HuH-7.5 (cell line): ENCODE data around the gene PSMA8.
"Not testable (repeated sequence)": the region's sequence is repeated elsewhere in the genome, so short reads cannot be mapped to it uniquely, and the experiment has no call there.

Source experiments
- DNase-seq: peaks from one replicate; pipeline ENCODE4 v3.0.0; 2011; ENCODE audit warnings: low spot score

PSMA8 gene

DNA sequence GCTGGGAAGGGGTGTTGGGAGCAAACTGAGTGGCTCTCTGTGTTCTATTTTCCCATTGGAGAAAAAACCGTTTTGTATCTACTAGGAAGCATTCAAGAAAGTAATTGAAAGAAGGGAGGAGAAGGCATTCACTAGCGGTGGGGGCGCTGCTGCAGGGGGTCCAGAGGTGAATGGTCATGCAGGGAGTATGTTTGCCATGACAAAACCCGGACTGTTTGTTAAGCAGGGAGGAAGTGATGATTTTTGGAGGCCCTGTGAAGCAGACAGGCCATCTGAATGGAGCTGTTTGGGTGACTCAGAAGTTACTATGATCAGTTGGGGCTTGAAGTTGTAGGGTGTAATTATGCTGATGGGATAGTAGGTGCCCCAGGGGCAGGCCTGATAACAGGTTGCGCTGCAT lies 99.5 kb downstream of the PSMA8 start:
- DNase-seq: no peak

DNA sequence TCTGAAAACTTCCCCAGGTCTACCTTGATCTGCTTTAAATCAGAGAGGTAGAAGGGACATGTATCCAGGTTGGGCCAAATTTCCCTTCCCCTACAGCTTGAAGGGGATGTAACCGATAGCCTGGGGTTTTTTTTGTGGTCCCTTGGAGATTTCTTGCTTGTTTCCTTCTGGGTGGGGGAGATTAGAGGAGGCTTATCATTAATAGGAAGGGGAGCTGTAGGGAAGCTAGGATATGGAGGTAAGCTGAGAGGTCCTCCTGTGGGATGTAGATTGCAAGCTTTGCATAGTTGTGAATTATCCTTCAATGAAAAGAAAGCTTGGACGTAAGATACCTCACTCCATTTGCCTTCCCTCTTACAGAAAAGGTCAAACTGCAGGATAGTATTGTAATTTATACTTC lies 103.7 kb downstream of the PSMA8 start:
- not testable (repeated sequence) for DNase-seq

DNA sequence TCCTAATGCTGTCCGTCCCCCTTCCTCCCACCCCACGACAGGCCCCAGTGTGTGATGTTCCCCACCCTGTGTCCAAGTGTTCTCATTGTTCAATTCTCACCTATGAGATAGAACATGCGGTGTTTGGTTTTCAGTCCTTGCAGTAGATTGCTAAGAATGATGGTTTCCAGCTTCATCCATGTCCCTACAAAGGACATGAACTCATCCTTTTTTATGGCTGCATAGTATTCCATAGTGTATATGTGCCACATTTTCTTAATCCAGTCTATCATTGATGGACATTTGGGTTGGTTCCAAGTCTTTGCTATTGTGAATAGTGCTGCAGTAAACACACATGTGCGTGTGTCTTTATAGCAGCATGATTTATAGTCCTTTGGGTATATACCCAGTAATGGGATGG lies 105.0 kb downstream of the PSMA8 start:
- not testable (repeated sequence) for DNase-seq

DNA sequence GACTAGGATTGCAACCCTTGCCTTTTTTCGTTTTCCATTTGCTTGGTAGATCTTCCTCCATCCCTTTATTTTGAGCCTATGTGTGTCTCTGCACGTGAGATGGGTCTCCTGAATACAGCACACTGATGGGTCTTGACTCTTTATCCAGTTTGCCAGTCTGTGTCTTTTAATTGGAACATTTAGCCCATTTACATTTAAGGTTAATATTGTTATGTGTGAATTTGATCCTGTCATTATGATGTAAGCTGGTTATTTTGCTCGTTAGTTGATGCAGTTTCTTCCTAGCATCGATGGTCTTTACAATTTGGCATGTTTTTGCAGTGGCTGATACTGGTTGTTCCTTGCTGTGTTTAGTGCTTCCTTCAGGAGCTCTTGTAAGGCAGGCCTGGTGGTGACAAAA lies 108.7 kb downstream of the PSMA8 start:
- DNase-seq: not testable (repeated sequence)
